Transverse colon (tissue), 4 donors: Measurements from ENCODE around the gene AMOTL2.

Source experiments
- CTCF ChIP-seq, 5 experiments: fragments of 200-600 bp in 3 of 5; fragments of 450-650 bp in 2 of 5; sonication (generic) in 3 of 5; IDR thresholded peaks; 1 replicate in 2 of 5; 2 replicates in 3 of 5; pipeline ENCODE4 v1.5.1; 2016 to 2017; ENCODE audit warnings: antibody characterized with exemption in 5 of 5, inconsistent platforms in 3 of 5, mild to moderate bottlenecking in 2 of 5, moderate library complexity in 1 of 5
- EP300 ChIP-seq: sonication (generic); formaldehyde crosslinking; IDR thresholded peaks from one replicate; pipeline ENCODE4 v1.6.1; 2017; ENCODE audit warnings: antibody characterized with exemption, low read depth
- POLR2A ChIP-seq: fragments of 450-650 bp; IDR thresholded peaks from one replicate; pipeline ENCODE4 v1.6.1; 2016; ENCODE audit warnings: antibody characterized with exemption, mild to moderate bottlenecking, moderate library complexity
- POLR2AphosphoS5 ChIP-seq, 3 donors: sonication (generic); formaldehyde crosslinking; IDR thresholded peaks; one replicate each; pipeline ENCODE4 v1.6.1; 2016; ENCODE audit warnings: antibody characterized with exemption in 3 of 3

GRCh38 chr3:134350861-134351311 lies 23.4 kb downstream of the AMOTL2 start:
- TF ChIP-seq CTCF (IDR thresholded peaks at IDR 0.05) (no peak), POLR2A (no peak), EP300 (no peak), POLR2AphosphoS5 (IDR thresholded peaks at IDR 0.05) (no peak)
